Subcutaneous adipose tissue (tissue), 4 donors: ENCODE results near the gene SMO. TPM values are rescaled to one million over a fixed set of nuclear protein-coding genes. Genes with fewer than 3 reads are reported as not detected.

Source experiments
- CTCF ChIP-seq: fragments of 450-650 bp; IDR thresholded peaks from one replicate; pipeline ENCODE4 v1.5.1; 2016; ENCODE audit warnings: low read depth, mild to moderate bottlenecking, control low read depth, antibody characterized with exemption, moderate library complexity
- total RNA-seq, 4 donors: library from RNA; depleted of rRNA; stranded (reverse); fragments of >200 nt; gene quantifications; one replicate each; pipeline ENCODE4 v1.1.0, GENCODE V29; 2016

The SMO gene
- total RNA-seq, 4 donors from 2014 or later: 1.7 to 5.9 (median 4.8) TPM

GRCh38 chr7:129205126-129205818 lies 16.8 kb downstream of the SMO start:
- TF ChIP-seq CTCF: no peak

- TF ChIP-seq CTCF: no peak
Measured at GRCh38 chr7:129205987-129206785, 17.8 kb downstream of the SMO start.

- no peak for TF ChIP-seq CTCF
Measured at GRCh38 chr7:129208667-129209066, 20.2 kb downstream of the SMO start.

- no peak for TF ChIP-seq CTCF
Measured at GRCh38 chr7:129209067-129209926, 20.9 kb downstream of the SMO start.

GRCh38 chr7:129210256-129210988 lies 22.0 kb downstream of the SMO start:
- no peak for TF ChIP-seq CTCF

GRCh38 chr7:129210989-129211312 lies 22.5 kb downstream of the SMO start:
- no peak for TF ChIP-seq CTCF
